H1 (cell line): ENCODE results near the gene CAPN10. TPM values are rescaled to one million over a fixed set of nuclear protein-coding genes. Genes with fewer than 3 reads are reported as not detected.

ENCODE experiments used
- CTCF ChIA-PET: fragments of 300-600 bp; sonication (Branson Sonifier 250); formaldehyde crosslinking; loops from one replicate; lab custom pipeline; 2021; ENCODE audit not compliant: partially characterized antibody; lab: Charles Lee
- POLR2A ChIA-PET: fragments of 300-600 bp; sonication (Branson Sonifier 250); formaldehyde crosslinking; loops from one replicate; lab custom pipeline; 2021; ENCODE audit warnings: inconsistent platforms; ENCODE audit not compliant: partially characterized antibody; lab: Charles Lee
- DNase-seq, 2 experiments: peaks; one replicate each; pipeline versions ENCODE4 v3.0.0 to v3.0.0-alpha.2; 2010 to 2022; ENCODE audit warnings: low spot score in 2 of 2, low read depth in 1 of 2, mixed read lengths in 1 of 2
- FAIRE-seq: peaks from 2 replicates; lab custom pipeline; 2011; peaks lifted over from hg19 to GRCh38; lab: Jason Lieb, UNC
- H2AFZ ChIP-seq: 2 replicates; pipeline ENCODE4 v1.8.1; 2012; ENCODE audit warnings: low read length, inconsistent platforms
- H2AK5ac ChIP-seq: 2 replicates; pipeline ENCODE4 v1.6.1; 2013; ENCODE audit warnings: low read depth, low read length
- H2BK120ac ChIP-seq: replicated peaks from 2 replicates; pipeline ENCODE3; 2013; ENCODE audit warnings: low read depth, low read length, inconsistent platforms
- H2BK12ac ChIP-seq: 2 replicates; pipeline ENCODE4 v1.6.1; 2013; ENCODE audit warnings: low read depth, low read length
- H2BK15ac ChIP-seq: 2 replicates; pipeline ENCODE4 v1.6.1; 2013; ENCODE audit warnings: low read length
- H2BK20ac ChIP-seq: 2 replicates; pipeline ENCODE4 v1.6.1; 2013; ENCODE audit warnings: low read length
- H2BK5ac ChIP-seq: 2 replicates; pipeline ENCODE4 v1.6.1; 2013; ENCODE audit warnings: low read depth, low read length
- H3K14ac ChIP-seq: 2 replicates; pipeline ENCODE4 v1.6.1; 2013; ENCODE audit warnings: inconsistent platforms; ENCODE audit not compliant: insufficient read length
- H3K18ac ChIP-seq: 2 replicates; pipeline ENCODE4 v1.6.1; 2013; ENCODE audit warnings: low read length; ENCODE audit errors: extremely low read depth
- H3K23ac ChIP-seq: 2 replicates; pipeline ENCODE4 v1.6.1; 2013; ENCODE audit warnings: inconsistent platforms; ENCODE audit not compliant: insufficient read length
- H3K23me2 ChIP-seq: 2 replicates; pipeline ENCODE4 v1.6.1; 2013; ENCODE audit warnings: low read depth, low read length
- H3K27ac ChIP-seq: 2 replicates; pipeline ENCODE4 v1.6.1; 2011; ENCODE audit warnings: low read depth, low read length, inconsistent platforms
- H3K27me3 ChIP-seq, 4 experiments: replicated peaks in 1 of 4; 1 replicate in 1 of 4; 2 replicates in 3 of 4; pipeline versions ENCODE4 v1.6.1 to v1.8.1; 2011 to 2013; ENCODE audit warnings: low read length in 3 of 4, mild to moderate bottlenecking in 3 of 4, inconsistent platforms in 2 of 4, mixed read lengths in 2 of 4, moderate library complexity in 1 of 4; ENCODE audit not compliant: control insufficient read depth in 3 of 4, insufficient read depth in 3 of 4; ENCODE audit errors: extremely low read depth in 1 of 4
- H3K36me3 ChIP-seq, 4 experiments: 2 replicates each; pipeline versions ENCODE4 v1.6.1 to v1.8.1; 2011 to 2013; ENCODE audit warnings: mild to moderate bottlenecking in 4 of 4, low read length in 3 of 4, moderate library complexity in 2 of 4, control low read depth in 1 of 4, inconsistent platforms in 1 of 4; ENCODE audit not compliant: insufficient read depth in 4 of 4, control insufficient read depth in 2 of 4
- H3K4ac ChIP-seq: replicated peaks from 2 replicates; pipeline ENCODE3; 2013; ENCODE audit warnings: low read length, low read depth, mixed read lengths, inconsistent platforms; ENCODE audit not compliant: insufficient read length
- H3K4me1 ChIP-seq, 4 experiments: replicated peaks in 1 of 4; 1 replicate in 1 of 4; 2 replicates in 3 of 4; pipeline versions ENCODE4 v1.6.1 to v1.8.1; 2011 to 2013; ENCODE audit warnings: low read length in 3 of 4, inconsistent platforms in 2 of 4, mixed read lengths in 1 of 4; ENCODE audit not compliant: insufficient read depth in 4 of 4, control insufficient read depth in 3 of 4
- H3K4me2 ChIP-seq, 2 experiments: 2 replicates each; pipeline versions ENCODE4 v1.6.1 to v1.8.1; 2011 to 2013; ENCODE audit warnings: low read depth in 2 of 2, low read length in 2 of 2, control low read depth in 1 of 2, inconsistent platforms in 1 of 2, mild to moderate bottlenecking in 1 of 2; ENCODE audit not compliant: insufficient read depth in 1 of 2
- H3K4me3 ChIP-seq, 4 experiments: fragments of 200-600, 300-600 bp in 1 of 4; sonication (generic), shearing (Covaris generic), sonication (Bioruptor Twin) in 1 of 4; 2 replicates each; pipeline versions ENCODE4 v1.5.1 to v1.8.1; 2011 to 2016; ENCODE audit warnings: low read length in 4 of 4, low read depth in 3 of 4, control low read depth in 2 of 4, inconsistent platforms in 2 of 4, mild to moderate bottlenecking in 2 of 4, mixed read lengths in 1 of 4, moderate library complexity in 1 of 4; ENCODE audit not compliant: insufficient read depth in 2 of 4; ENCODE audit errors: extremely low read depth in 1 of 4
- H3K56ac ChIP-seq: replicated peaks from 2 replicates; pipeline ENCODE3; 2013; ENCODE audit warnings: low read depth, mild to moderate bottlenecking, mixed read lengths, low read length, inconsistent platforms; ENCODE audit not compliant: insufficient read length
- H3K79me1 ChIP-seq: 2 replicates; pipeline ENCODE4 v1.6.1; 2013; ENCODE audit warnings: low read depth, low read length, control low read depth
- H3K79me2 ChIP-seq, 2 experiments: 2 replicates each; pipeline versions ENCODE4 v1.6.1 to v1.8.1; 2012 to 2013; ENCODE audit warnings: low read length in 2 of 2, mild to moderate bottlenecking in 2 of 2, inconsistent platforms in 1 of 2; ENCODE audit not compliant: insufficient read depth in 2 of 2, control insufficient read depth in 1 of 2
- H3K9ac ChIP-seq, 4 experiments: replicated peaks in 1 of 4; 1 replicate in 1 of 4; 2 replicates in 3 of 4; pipeline versions ENCODE4 v1.6.1 to v1.8.1; 2011 to 2013; ENCODE audit warnings: low read depth in 3 of 4, low read length in 3 of 4, control low read depth in 2 of 4, mild to moderate bottlenecking in 2 of 4, moderate library complexity in 2 of 4, inconsistent platforms in 1 of 4; ENCODE audit errors: extremely low read depth in 1 of 4
- H3K9me3 ChIP-seq, 2 experiments: 2 replicates each; pipeline versions ENCODE4 v1.6.1 to v1.8.1; 2012 to 2013; ENCODE audit warnings: mild to moderate bottlenecking in 2 of 2, moderate library complexity in 2 of 2, control low read depth in 1 of 2, inconsistent platforms in 1 of 2, low read depth in 1 of 2, low read length in 1 of 2, mixed read lengths in 1 of 2; ENCODE audit not compliant: insufficient read depth in 2 of 2
- H4K20me1 ChIP-seq, 2 experiments: replicated peaks in 1 of 2; 2 replicates each; pipeline versions ENCODE3 to v1.8.1; 2011 to 2013; ENCODE audit warnings: inconsistent platforms in 2 of 2, low read length in 2 of 2, mild to moderate bottlenecking in 1 of 2; ENCODE audit not compliant: insufficient read depth in 2 of 2, control insufficient read depth in 1 of 2
- H4K5ac ChIP-seq: 2 replicates; pipeline ENCODE4 v1.6.1; 2013; ENCODE audit warnings: low read length, low read depth, mixed read lengths, inconsistent platforms; ENCODE audit not compliant: insufficient read length
- H4K8ac ChIP-seq: 2 replicates; pipeline ENCODE4 v1.8.0; 2013; ENCODE audit warnings: mild to moderate bottlenecking, moderate library complexity, low read length, inconsistent platforms; ENCODE audit not compliant: insufficient read depth; ENCODE audit errors: extremely low read depth
- H4K91ac ChIP-seq: replicated peaks from 2 replicates; pipeline ENCODE3; 2013; ENCODE audit warnings: low read length, mixed read lengths, inconsistent platforms; ENCODE audit not compliant: insufficient read length
- EZH2 ChIP-seq: fragments of 200-600 bp; sonication (generic); IDR thresholded peaks from 2 replicates; pipeline ENCODE4 v1.7.1; 2012; ENCODE audit warnings: low read depth, mild to moderate bottlenecking, moderate library complexity, low read length, inconsistent platforms; ENCODE audit not compliant: severe bottlenecking
- WGBS, 2 experiments: shearing (Covaris generic) in 1 of 2; methylation state at CpG; one replicate each; pipeline versions ENCODE4 v1.1.6 to v1.1.7; 2013 to 2015; ENCODE audit warnings: low lambda C conversion rate in 2 of 2, mixed read lengths in 2 of 2, inconsistent platforms in 1 of 2, low coverage in 1 of 2, missing lambda C conversion rate in 1 of 2; ENCODE audit not compliant: insufficient replicate concordance in 2 of 2, insufficient coverage in 1 of 2, insufficient read length in 1 of 2; ENCODE audit errors: extremely low coverage in 1 of 2, missing lambda C conversion rate in 1 of 2; 5-methylcytosine and 5-hydroxymethylcytosine counted together
- polyA plus RNA-seq, 7 experiments: library from polyadenylated mRNA; depleted of rRNA in 3 of 7; stranded (reverse) in 5 of 7; unstranded in 2 of 7; fragments of >200 nt in 5 of 7; fragments of 200-250 nt in 2 of 7; gene quantifications; 1 replicate in 5 of 7; 2 replicates in 1 of 7; 4 replicates in 1 of 7; pipeline versions ENCODE4 v1.2.1 to v1.2.3, GENCODE V29; 2011 to 2013; ENCODE audit warnings: missing spikeins in 2 of 7, mixed read lengths in 2 of 7
- total RNA-seq: library from RNA; stranded (reverse); fragmentation: NEBNext Ultra II Directional; extraction: Animal tissue kit (Norgen Biotek cat#: 25700); gene quantifications from 2 replicates; pipeline ENCODE4 v1.2.1, GENCODE V29; 2021

Gene CAPN10
- total and polyA plus RNA-seq, 2 of the 8 experiments (the other 6 are each of a cell fraction or from before 2014, with no cell fraction given): 30.7 to 39.8 TPM

DNA sequence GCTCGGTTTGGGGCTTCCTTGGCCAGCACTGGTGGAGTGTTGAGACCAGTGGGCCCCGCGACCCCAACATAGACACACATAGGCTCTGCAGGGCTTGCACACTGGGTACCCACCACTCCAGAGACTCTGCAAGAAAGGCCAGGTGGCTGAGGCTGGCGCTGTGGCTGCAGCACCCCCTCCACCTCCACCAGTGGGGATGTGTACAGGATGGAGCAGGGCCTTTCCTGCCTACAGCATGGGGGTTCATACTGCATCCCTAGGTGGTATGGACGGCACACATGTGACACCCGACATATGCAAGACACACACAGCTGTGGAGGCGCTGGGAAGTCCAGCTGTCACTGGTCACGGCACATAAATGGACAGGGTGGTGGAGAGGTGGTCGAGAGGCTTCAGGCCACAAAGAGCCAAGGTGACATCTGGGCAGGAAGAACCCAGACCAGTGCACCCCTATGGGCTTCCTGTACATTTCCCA is 17.0 kb upstream of the CAPN10 start:
- Histone ChIP-seq H3K4me1 (peaks cover 0 to 29% (median 21%) of the 10 kb centered on the region in 4 experiments; a peak in 6 of 7 replicates), H3K4ac (peak overlapping the region; percentile 53), H3K14ac (no peak overlapping the region), H3K79me2 (no peaks in the 10 kb centered on the region), H3K56ac (no peak overlapping the region), H2AFZ (no peak overlapping the region), H2BK12ac (no peak overlapping the region), H3K9ac (no peak overlapping the region), H4K8ac (no peak overlapping the region), H3K4me3 (peak overlapping the region in 3 of 4 experiments; percentile 38 to 70 (median 42); a peak in 4 of 8 replicates), H3K23me2 (peaks cover 10% of the 10 kb centered on the region; the same call in 1 of the 2 replicates), H4K5ac (no peak overlapping the region), H3K4me2 (peak overlapping the region; percentile 88 to 90), H2BK15ac (no peak overlapping the region), H2BK20ac (no peak overlapping the region), H4K91ac (no peak overlapping the region), H3K9me3 (no peaks in the 10 kb centered on the region), H3K23ac (no peak overlapping the region), H3K27ac (no peak overlapping the region), H3K36me3 (no peaks in the 10 kb centered on the region), H4K20me1 (peaks cover 3 to 19% of the 10 kb centered on the region in 2 experiments), H3K79me1 (no peaks in the 10 kb centered on the region), H3K27me3 (peaks cover 18 to 34% (median 30%) of the 10 kb centered on the region in 4 experiments), H2AK5ac (no peak overlapping the region), H3K18ac (no peak overlapping the region), H2BK120ac (no peak overlapping the region), H2BK5ac (no peak overlapping the region)
- FAIRE-seq (no peak), DNase-seq (peak in 1 of 2 experiments; percentile 44)
- ChIA-PET POLR2A (interaction anchor here (1.2 to 1.9 kb wide), 4 partner anchors 17 to 251 kb away, joined by 3 to 7 read pairs (median 4); partner anchors contain the start of genes CAPN10 and KIF1A), CTCF (interaction anchor here (0.6 to 1.7 kb wide), 3 partner anchors 13 to 37 kb away, joined by 3 to 4 read pairs (median 4); no protein-coding TSS in a partner anchor)
- 91% methylated on average over 9 of the region's 9 CpGs; no CpG with 5 or more reads in 1 of the 2 experiments for WGBS, 2 experiments
- peak; percentile 15 for TF ChIP-seq EZH2
